HepG2 (cell line): ENCODE results near the gene SGCE. TPM values are rescaled to one million over a fixed set of nuclear protein-coding genes. Genes with fewer than 3 reads are reported as not detected.

Experiments used
- CSRNP2 ChIP-seq: sonication (generic); formaldehyde crosslinking; conservative IDR thresholded peaks from 2 replicates; pipeline ENCODE4 v1.8.0; 2022; ENCODE audit warnings: low read depth, missing genetic modification reagents
- FOXJ3 ChIP-seq: sonication (generic); formaldehyde crosslinking; IDR thresholded peaks from 2 replicates; pipeline ENCODE4 v1.4.0; 2020; ENCODE audit warnings: missing genetic modification reagents, mild to moderate bottlenecking, borderline replicate concordance
- FOXK1 ChIP-seq: sonication (generic); formaldehyde crosslinking; IDR thresholded peaks from 2 replicates; pipeline ENCODE4 v1.4.0; 2020; ENCODE audit warnings: low read depth, missing genetic modification reagents, borderline replicate concordance
- GABPA ChIP-seq, 2 experiments: IDR thresholded peaks; 2 replicates each; pipeline ENCODE4 v1.6.1; 2011 to 2016; ENCODE audit warnings: low read depth in 2 of 2, low read length in 1 of 2, missing biosample characterization in 1 of 2, missing genetic modification characterization in 1 of 2
- HHEX ChIP-seq: IDR thresholded peaks from 2 replicates; pipeline ENCODE4 v1.6.1; 2016; ENCODE audit warnings: control low read depth
- HMG20A ChIP-seq: IDR thresholded peaks from 2 replicates; pipeline ENCODE4 v1.6.1; 2016; ENCODE audit warnings: borderline replicate concordance
- SKIL ChIP-seq: sonication (generic); formaldehyde crosslinking; IDR thresholded peaks from 2 replicates; pipeline ENCODE4 v1.8.0; 2022; ENCODE audit warnings: missing genetic modification reagents, mild to moderate bottlenecking, moderate library complexity, borderline replicate concordance
- ZMYM2 ChIP-seq: sonication (generic); formaldehyde crosslinking; IDR thresholded peaks from 2 replicates; pipeline ENCODE4 v1.8.0; 2022; ENCODE audit warnings: mild to moderate bottlenecking, missing genetic modification reagents
- ZNF44 ChIP-seq: sonication (generic); formaldehyde crosslinking; IDR thresholded peaks from 2 replicates; pipeline ENCODE4 v1.5.1; 2020; ENCODE audit warnings: mild to moderate bottlenecking, missing genetic modification reagents
- ZNF501 ChIP-seq: sonication (generic); formaldehyde crosslinking; IDR thresholded peaks from 2 replicates; pipeline ENCODE4 v1.5.1; 2020; ENCODE audit warnings: mild to moderate bottlenecking, moderate library complexity, missing genetic modification reagents
- polyA plus RNA-seq, 8 experiments: library from polyadenylated mRNA; depleted of rRNA in 3 of 8; stranded (reverse) in 7 of 8; unstranded in 1 of 8; fragments of >200 nt; fragmentation: Illumina TruSeq in 4 of 8; extraction: Trizol in 4 of 8; gene quantifications; 2 replicates each; pipeline versions ENCODE4 v1.2.1 to v1.2.3, GENCODE V29; 2011 to 2016; ENCODE audit warnings: low read depth in 4 of 8, missing spikeins in 1 of 8, mixed read lengths in 1 of 8; ENCODE audit not compliant: insufficient read depth in 1 of 8
- total RNA-seq, 5 experiments: library from RNA; depleted of rRNA; stranded (reverse); fragments of >200 nt; fragmentation: Illumina TruSeq; extraction: Trizol; gene quantifications; 2 replicates each; pipeline ENCODE4 v1.2.3, GENCODE V29; 2016; ENCODE audit warnings: low read depth in 1 of 5

The SGCE gene
- total and polyA plus RNA-seq, 2 of the 13 experiments (the other 11 are each of a cell fraction or from before 2014, with no cell fraction given), result 52.3 to 71.1 TPM

DNA sequence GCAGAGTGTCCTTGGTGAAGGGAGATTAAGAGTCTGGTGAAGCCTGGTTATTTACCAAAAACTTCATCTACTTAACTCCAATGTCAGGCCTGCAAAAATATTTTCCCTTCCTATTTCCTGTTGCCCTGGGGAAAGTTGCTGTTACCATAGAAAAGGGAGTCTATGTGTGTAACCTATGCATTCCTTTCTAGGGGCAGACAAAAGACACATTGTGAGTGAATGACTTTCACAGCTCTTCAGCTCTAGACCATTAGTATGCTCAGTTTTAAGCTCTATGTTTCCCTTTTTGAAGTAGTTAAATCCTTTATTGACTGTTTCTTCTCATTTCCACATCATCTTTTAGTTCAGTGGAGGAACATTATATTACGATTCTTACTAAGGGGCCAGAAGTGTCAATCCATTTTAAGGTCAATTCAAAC, 45.6 kb upstream of the SGCE start (continued):
- peak; percentile 36; the same call in 1 of the 2 replicates for TF ChIP-seq SKIL (CRISPR knock-in tag)
- TF ChIP-seq FOXK1 (CRISPR knock-in tag), result peak; percentile 43; the same call in 1 of the 2 replicates
- TF ChIP-seq GABPA (IDR thresholded peaks at IDR 0.05; ENCODE audit: low read depth, low read length), result no peak
- peak; percentile 63 for TF ChIP-seq GABPA (CRISPR knock-in tag; IDR thresholded peaks at IDR 0.05; ENCODE audit: low read depth)
- no peak for TF ChIP-seq CSRNP2 (CRISPR knock-in tag)
- TF ChIP-seq ZMYM2 (CRISPR knock-in tag), result no peak
- TF ChIP-seq ZNF501 (CRISPR knock-in tag), result no peak
- TF ChIP-seq FOXJ3 (CRISPR knock-in tag), result peak; percentile 81; the same call in 1 of the 2 replicates
- TF ChIP-seq ZNF44 (CRISPR knock-in tag), result no peak
- TF ChIP-seq HMG20A (CRISPR knock-in tag), result peak; percentile 91
- TF ChIP-seq HHEX (CRISPR knock-in tag), result no peak
- TF ChIP-seq, all 625 proteins: peak for 113
